GM12801 (cell line): Measurements from ENCODE around the gene TRABD2B.

Source experiments
- CTCF ChIP-seq: IDR thresholded peaks from one replicate; pipeline ENCODE4 v1.5.1; 2011; ENCODE audit warnings: control low read depth; ENCODE audit not compliant: insufficient read length; ENCODE audit errors: extremely low read depth

Gene TRABD2B

DNA sequence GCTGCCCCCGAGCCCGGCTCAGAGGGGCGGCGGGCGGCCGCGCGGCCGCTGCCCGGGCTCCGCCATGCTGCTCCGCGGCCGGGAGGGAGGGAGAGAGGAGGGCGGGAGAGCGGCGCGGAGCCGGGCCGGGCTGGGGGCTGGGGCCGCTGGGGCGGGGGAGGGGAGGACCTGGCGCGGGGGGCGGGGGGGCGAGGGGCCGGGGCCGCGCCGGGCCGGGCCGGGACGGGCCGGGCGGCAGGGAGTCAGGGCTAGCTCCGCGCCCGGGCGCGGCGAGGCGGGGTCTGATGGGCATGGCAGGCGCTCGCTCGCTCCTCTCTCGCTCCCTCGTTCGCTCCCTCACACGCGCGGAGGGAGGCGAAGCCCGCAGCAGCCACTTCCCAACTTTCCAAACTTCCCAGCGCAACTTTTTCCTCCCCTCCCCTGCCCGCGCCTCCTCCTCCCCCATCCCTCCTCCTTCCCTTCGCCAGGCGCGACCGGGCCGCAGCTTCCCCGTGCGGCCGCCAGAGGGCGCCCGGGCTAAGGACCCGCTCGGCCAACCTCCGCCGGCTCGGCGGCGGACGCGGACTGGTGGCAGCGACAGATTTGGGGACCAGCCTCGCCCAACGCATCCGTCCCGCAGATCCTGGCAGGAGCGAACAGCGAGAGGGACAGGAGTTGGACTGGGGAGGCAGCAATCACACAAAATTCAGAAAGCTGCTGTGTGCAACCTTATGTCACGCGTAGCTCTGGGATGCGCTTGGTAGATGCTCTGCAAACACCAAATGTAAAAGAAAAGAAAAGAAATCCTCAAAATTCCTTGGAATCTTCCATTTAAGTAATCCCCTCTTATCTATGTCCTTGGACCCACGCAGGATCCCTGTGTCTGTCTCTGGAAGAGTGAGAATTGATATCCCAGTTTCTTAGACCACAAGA lies at the start of gene TRABD2B:
Gene TRABD2B (minus strand): TSS at position 97 of the 912 bp plus-strand sequence.
- no peak for TF ChIP-seq CTCF

DNA sequence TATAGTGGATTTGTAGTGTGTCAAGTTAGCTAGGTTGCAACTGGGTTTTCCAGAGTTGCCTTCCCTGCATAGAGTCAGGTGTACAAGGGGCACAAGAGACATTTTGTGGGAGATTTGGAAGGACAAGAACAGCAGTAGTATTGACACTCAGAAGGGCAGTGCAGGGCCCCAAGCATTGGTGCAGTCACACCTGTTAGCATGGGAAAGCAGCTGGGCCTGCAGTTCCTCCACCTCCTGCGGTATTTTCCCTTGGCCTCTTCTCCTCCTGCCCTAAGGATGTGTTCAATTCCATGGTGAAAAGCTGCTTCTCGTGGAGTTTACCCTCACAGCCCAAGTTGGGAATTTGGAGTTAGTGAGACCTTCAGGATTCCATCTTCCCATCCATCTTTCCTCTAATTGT lies 47.1 kb upstream of the TRABD2B start:
- TF ChIP-seq CTCF, result no peak

DNA sequence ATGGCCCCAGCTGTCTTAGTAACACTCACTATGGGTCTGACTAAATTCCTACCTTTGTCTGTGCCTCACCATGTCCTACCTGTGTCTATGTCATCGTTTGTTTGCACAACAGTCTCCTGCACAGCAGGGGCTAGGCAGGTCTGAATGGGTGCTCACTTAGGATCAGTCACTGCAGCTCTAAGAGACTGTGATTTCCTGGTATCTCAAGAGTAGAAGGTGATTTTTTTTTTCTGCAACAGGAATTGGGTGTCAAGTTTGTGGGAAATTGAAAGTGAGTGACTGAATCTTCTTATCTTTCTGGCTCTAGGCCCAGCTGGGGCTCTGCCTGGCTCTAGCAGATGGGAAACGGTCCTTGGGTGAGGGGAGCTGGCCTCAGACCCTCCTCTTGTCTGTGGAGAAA lies 46.4 kb upstream of the TRABD2B start:
- TF ChIP-seq CTCF, result no peak

DNA sequence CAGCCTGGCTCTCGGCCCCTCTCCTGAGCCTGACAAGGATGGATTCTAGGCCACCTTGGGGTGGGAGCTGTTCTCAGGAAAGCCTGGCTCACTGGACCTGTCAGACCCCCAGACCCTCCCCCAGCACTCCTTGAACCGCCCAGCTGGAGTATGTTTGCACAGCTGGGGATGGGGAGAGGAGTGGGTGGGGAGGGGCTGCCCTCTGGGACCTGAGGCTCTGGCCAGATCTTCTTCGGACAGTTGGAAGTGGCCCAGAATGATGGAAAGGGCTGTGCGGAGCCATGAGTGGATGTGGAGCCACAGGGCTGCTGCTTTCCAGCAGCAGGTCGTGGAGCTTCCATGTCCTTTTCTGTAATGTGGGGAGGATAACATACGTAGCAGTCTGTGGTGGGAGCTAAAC lies 43.0 kb upstream of the TRABD2B start:
- TF ChIP-seq CTCF, result no peak

- TF ChIP-seq CTCF, result no peak
These were observed 42.2 kb upstream of the TRABD2B start for GRCh38 chr1:48039088-48040054.

DNA sequence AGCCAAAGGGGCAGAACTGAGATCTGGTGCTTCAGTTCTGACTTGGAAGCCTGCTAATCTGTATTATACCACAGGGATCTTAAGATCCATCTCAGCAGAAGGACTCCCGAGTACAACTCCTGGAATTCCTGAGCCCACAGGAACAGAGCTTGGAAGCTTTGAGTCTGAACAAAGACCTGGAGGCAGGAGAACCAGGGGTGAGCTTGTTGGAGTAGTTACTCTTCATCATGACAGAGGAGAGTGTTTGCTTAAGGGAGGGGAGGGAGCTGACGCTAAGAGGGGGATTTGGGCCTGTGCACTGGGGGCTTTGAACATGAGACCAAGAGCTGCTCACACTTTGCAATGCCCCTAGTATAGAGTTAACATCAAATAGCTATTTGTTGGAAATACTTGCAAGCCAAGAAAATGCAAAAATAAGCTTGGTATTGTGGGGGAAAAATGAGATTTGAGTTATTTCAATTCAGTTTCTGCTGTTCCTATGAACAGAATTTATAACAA lies 41.1 kb upstream of the TRABD2B start:
- no peak for TF ChIP-seq CTCF

GRCh38 chr1:48036710-48037355 lies 39.6 kb upstream of the TRABD2B start:
- no peak for TF ChIP-seq CTCF
